HG02763 (cell line): ENCODE results near the gene ZNF22.

Experiments used
- ATAC-seq: cut with Tn5 transposase; IDR thresholded peaks from one replicate; pipeline ENCODE4 v1.9.1; 2021; ENCODE audit warnings: mild to moderate bottlenecking, moderate library complexity; ENCODE audit not compliant: unreplicated experiment

The ZNF22 gene

GRCh38 chr10:44988957-44989585, 11.7 kb upstream of the ZNF22 start:
- no peak for ATAC-seq

GRCh38 chr10:44989597-44990301, 11.0 kb upstream of the ZNF22 start:
- no peak for ATAC-seq

DNA sequence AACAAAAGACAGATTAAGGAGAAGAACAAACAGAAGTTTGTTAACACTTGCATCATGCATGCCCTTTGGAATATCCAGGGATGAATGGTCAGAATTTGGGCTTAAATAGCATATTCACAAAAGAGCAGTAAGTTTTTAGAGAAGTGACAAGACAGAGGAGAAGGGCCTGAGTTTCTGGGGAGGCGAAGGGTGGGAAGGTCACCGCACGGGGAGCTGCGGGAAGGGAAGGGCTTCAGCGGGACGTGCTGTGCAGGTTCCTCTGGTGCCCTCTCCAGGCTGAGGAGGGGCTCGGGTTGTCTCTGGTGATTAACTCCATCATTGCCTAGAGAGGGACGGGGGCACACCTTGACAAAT, 10.4 kb upstream of the ZNF22 start:
- ATAC-seq: no peak

- ATAC-seq: no peak
Measured at GRCh38 chr10:44990965-44991364, 9.8 kb upstream of the ZNF22 start.

DNA sequence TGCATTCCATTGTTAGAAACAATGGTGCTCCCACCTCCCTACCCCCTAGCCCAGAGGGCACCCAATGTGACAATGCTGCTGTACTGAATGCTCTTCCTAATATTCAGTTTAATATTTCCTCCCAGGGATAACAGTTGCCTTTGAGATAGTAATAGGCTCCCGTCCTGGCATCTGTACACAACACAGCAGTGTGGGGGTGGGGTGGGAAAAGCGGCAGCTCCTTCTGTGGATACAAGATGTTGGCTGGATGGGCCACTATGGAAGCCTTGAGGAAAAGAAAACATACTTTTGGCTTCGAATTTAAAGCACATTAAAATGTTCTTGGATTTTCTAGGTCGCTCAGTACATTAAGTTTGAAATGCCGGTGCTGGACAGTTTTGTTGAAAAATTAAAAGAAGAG, 9.2 kb upstream of the ZNF22 start:
- ATAC-seq: no peak

GRCh38 chr10:44992070-44992731, 8.5 kb upstream of the ZNF22 start:
- ATAC-seq: no peak

- no peak for ATAC-seq
Measured at GRCh38 chr10:44992732-44993225, 7.9 kb upstream of the ZNF22 start.

DNA sequence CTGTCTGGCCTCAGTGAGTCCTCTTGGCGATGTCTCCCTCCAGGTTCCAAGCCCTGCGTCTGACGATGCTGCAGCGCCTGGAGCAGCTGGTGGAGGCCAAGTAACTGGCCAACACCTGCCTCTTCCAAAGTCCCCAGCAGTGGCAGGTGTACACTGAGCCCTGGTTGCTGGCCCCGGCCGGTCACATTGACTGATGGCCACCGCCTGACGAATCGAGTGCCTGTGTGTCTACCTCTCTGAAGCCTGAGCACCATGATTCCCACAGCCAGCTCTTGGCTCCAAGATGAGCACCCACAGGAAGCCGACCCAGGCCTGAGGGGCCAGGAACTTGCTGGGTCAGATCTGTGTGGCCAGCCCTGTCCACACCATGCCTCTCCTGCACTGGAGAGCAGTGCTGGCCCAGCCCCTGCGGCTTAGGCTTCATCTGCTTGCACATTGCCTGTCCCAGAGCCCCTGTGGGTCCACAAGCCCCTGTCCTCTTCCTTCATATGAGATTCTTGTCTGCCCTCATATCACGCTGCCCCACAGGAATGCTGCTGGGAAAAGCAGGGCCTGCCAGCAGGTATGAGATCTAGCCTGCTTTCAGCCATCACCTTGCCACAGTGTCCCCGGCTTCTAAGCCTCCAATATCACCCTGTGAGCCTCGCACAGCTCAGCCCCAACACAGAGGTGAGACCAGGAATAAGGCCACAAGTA, 7.3 kb upstream of the ZNF22 start:
- no peak for ATAC-seq

GRCh38 chr10:44993922-44994751, 6.6 kb upstream of the ZNF22 start:
- no peak for ATAC-seq

- no peak for ATAC-seq
Measured at GRCh38 chr10:44994752-44995530, 5.8 kb upstream of the ZNF22 start.

DNA sequence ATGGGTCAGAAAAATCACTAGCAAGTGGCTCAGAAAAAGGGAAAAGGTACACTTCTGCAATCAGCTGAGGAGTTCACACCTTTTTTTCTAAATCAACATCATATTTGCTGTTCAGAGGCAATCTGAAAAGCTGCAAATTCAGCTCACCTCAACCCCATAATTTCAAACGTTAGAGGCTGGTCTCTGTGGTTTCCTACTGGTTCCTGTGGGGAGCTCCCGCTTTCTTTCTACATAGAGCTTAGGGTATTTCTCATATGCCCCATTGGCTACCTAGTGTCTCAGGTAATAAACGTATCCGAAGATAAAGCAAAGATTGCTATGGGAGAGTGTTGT, 5.2 kb upstream of the ZNF22 start:
- ATAC-seq: no peak

DNA sequence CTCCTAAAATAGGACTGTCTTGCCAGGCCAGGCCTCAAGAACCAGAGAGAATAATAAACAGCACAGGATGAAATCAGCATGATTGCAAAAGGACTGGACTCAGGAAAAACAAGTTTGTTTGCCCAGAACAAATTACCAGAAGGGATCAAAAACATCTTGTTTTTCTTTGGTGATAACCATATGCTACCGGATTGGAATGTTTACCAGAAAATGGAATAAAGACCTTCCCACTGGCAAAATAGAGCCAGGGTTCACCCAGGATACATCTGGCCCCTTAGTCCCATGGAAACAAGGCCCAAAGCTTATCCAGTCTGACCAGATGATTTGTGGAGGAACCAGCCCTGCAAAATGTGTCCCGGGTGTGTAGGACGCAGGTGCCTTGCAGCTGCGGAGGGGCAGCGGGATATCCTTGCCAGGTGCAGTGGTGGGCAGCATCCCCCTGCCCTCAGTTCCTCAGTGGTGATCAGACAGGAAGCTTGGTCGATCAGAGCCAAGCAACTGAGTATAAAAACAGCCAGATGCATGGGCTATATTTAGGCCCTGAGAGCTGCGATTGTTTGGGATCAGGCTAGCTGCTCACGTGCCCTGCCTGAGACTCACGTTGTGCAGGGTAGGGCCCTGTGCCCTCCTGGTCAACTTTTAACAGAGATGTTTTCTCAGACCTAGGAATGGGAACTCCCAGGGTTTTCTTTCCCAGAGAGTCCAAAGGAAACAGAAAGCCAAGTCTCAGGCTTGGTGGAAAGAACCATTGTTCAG, 4.6 kb upstream of the ZNF22 start:
- ATAC-seq: no peak

DNA sequence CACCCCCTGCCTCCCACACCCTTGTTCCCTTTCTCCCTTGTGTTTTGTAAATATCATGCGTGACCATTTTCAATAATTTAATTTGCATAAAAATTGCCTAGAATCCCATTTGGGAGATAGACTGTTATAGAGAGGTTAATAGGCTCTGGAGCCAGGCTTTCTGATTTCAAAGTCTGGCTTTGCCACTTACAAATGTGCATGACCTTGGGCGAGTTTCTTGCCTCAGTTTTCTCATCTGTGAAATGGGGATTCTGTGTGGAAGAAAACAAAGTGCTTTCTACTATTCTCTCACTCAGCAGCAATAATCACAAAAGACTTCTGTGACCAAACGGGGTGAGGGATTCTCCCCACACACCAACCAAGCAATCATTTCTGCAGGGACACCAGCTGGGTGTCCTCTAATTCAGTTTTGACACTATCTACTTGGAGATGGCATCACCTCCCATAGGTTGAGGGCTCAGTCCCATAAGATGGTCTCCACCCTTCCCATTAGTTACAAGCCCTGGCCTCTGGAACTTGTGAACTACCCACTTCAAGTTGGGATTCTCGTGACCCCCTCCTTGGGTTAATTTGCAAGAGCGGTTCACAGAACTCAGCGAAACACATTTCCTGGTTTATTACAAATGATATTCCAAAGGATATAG, 3.5 kb upstream of the ZNF22 start:
- ATAC-seq: no peak

GRCh38 chr10:44998146-44998631, 2.5 kb upstream of the ZNF22 start:
- ATAC-seq: no peak

- no peak for ATAC-seq
Measured at GRCh38 chr10:45000138-45000751, 478 bp upstream of the ZNF22 start.

GRCh38 chr10:45001381-45002148, 842 bp downstream of the ZNF22 start:
- ATAC-seq: peak; percentile 69

DNA sequence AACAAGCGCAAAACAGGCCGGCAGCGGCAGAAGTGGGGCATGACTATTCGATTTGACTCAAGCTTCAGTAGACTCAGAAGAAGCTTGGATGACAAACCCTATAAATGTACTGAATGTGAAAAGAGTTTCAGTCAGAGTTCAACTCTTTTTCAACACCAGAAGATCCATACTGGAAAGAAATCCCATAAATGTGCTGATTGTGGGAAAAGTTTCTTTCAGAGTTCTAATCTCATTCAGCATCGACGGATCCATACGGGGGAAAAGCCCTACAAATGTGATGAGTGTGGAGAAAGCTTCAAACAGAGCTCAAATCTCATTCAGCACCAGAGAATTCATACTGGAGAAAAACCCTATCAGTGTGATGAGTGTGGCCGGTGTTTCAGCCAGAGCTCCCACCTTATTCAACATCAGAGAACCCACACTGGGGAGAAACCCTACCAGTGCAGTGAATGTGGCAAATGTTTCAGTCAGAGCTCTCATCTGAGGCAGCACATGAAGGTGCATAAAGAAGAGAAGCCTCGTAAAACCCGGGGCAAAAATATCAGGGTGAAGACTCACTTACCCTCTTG, 2.8 kb downstream of the ZNF22 start:
- ATAC-seq: no peak
